Islet precursor cell (in vitro differentiated cells): ENCODE results near the gene TRIM41.
"Not testable (repeated sequence)": the region's sequence is repeated elsewhere in the genome, so short reads cannot be mapped to it uniquely, and the experiment has no call there.

Experiments used
- DNase-seq: peaks from one replicate; pipeline ENCODE4 v3.0.0-alpha.2; 2018

Gene TRIM41

DNA sequence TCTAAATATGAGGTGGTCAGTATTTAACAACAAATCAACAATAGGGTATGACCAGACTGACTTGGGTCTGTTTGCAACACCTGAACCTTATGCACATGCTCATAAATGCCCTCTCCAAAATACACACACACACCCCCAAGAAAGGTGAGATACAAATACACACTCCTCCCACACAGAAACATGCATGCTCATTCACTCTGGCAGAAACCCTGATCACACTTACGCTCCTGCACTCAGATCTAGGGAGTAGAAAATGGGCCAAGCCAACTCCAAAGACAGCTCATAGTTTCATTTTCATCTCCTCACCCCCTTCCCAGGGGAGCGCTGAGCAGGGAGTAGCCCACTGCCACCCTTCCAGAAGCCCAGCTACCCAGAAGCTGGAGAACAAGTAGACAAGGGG, 29.4 kb upstream of the TRIM41 start:
- no peak for DNase-seq

DNA sequence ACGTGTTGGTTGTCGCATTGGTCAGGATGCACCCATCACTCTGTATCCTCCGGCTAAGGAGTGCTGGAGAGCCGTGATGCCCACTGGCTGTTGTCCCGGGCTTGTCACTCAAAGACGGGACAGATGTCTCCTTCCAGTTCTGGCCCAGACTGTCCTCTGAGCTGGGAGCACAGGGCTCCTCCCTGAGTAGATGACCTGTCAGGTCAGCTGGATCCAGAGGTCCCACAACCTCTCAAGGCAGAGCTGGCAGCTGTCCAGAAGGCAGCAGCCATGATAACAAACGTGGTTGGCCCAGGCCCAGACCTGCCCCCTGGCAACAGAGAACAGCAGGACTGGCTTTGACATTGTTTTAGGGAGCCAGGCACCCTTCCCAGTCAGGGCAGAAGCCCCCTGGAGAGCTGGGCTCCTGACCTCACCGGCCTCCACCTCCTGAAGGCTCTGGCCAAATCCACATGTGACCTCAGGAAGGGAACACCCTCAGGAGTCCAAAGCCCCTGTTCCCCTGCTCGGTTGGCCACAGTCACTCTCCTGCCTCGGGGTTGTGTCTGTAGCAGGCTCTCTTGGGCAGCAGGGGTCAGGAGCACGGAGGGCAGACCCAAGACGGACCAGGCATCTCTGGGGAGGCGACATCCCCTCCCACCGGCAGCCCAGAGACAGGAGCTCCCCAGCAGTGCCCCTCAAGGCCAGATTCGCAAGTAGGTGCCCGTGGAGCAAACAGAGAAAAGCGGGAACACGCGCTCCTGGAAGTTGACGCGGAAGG, 28.4 kb upstream of the TRIM41 start:
- no peak for DNase-seq

DNA sequence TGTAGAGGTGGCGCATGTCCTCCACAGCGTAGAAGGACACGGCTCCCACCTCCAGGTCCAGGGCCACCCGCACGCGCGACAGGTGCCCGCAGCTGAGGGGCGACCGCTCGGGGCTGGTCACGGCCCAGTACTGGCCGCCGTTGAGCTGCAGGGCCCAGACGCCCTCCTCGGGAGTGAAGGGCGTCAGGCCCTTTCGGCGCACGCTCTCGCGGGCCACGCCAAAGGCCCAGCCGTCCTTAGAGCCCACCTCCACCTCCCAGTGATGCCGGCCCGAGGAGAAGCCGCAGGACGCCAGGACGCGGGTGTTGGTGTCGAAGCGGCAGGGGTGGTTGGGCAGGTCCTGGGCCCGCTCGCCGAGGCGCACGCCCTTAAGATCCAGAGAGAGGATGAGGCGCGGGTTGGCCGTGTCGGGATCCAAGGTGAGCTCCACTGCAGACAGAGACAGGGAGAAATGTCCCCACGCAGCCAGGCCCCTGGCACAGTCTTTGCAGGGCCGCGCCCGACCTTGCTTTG, 27.8 kb upstream of the TRIM41 start:
- DNase-seq, result no peak

DNA sequence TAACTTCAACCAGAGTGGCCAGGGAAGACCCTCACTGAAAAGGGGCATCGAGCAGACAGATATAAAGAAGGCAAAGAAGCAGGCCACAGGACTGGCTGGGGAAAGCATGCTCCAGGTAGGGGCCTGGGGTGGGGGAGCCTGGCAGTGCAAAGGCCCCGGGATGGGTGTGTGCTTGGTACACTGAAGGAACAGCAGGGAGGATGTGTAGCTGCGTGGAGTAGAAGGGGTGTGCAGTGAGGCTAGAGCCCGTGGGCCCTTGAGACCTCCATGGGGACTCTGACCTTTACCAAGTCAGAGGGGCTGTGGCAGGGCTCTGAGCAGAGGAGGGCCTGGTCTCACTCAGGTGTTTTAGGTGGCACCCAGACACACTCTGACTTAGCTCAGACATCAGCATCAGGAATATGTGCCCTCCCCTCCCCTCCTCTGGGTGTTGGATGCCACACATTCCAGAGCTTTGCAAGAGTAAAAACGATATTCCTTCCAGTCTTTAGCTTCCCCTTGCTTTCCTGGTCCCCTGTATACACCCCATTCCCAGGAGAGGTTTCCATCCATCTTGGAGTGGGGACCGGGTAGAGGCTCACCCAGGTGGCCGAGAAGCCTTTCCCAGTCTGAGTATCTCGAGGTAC, 25.6 kb upstream of the TRIM41 start:
- no peak for DNase-seq

DNA sequence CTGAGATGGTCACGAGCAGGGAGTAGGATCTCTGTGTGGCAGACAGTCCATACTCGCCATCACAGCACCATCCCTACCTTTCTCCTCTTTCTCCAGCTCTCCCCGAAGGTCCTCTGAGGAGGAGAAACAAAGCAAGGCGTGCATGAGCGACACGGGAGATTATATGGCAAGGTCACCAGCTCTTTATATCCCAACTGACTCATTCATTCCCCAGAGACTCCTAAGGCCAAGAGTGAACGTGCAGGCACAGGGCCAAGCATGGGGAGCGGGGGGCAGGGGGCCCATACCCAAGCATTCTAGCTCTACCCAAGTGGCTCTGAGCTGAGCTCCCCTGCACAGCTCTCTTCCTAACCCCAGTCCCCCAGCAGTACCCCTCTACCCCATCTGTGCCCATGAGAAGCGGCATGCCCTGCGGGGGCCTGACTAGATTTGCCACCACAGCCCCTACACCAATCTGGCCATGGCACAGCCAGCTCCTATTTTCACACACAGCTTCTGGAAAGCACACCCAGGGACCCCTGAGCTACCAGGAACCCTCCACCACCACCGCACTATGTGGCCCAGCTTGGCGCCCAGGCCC, 24.9 kb upstream of the TRIM41 start:
- DNase-seq, result no peak

DNA sequence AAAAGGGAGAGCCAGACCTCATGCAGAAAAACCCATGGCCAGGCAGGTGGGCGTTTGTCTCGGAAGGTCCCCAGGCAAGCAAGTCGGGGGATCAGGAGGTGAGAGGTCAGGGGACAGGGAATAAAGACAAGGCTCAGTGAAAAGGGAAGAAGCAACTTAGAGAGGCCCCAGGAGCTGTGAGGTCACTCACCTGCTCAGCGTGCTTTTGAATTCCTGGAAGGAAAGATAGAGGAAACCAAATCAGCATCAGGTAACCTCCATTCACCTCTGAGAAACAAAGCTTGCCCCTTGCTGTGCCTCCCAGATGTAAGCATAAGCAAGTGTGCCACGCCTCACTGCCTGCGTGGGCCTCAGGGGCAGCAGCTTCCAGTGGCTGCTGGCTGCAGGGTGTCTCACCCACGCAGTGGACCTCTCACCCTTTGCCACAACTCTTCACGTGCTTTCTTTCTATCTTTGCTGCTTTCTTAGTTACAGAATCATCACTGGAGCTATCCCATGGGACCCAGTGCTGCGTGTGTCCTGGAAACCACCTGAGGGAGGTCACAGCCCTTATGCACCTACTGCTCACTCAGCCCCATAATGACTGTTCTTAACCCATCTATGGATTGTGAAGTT, 24.1 kb upstream of the TRIM41 start:
- no peak for DNase-seq

DNA sequence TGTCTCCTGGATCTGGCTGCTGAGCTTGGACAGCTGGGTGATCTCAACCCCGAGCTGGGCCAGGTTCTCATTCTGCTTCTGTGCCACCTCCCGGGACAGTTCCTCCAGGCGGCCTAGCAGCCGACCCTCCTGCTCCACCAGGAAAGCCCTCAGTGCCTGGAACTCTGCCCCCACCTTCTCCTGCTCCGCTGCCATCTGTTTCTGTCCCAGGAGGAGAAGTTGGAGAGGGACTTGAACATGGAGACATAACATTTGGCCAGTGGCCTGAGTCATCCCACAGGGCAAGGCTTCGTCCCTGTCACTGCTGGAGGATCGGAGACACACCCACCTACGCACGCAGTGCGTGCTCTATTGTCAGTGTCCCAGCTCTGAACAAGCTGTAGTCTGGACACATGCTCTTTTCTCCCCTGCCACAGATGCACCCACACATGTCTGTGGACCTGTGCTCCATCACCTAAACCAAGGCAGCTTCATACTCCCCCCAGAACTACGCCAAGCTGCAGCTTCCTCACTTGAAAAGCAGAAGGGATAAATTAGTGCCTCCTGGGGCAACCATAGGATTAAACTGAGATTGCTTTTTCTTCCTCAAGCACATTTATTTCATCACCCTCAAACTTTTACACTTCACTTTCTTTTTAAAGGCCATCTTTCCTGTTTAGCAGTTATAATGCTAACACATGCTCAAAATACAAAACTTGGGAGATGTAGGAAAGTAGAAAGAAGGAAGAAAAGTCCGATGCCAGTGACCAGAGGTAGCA, 23.0 kb upstream of the TRIM41 start:
- DNase-seq, result no peak

DNA sequence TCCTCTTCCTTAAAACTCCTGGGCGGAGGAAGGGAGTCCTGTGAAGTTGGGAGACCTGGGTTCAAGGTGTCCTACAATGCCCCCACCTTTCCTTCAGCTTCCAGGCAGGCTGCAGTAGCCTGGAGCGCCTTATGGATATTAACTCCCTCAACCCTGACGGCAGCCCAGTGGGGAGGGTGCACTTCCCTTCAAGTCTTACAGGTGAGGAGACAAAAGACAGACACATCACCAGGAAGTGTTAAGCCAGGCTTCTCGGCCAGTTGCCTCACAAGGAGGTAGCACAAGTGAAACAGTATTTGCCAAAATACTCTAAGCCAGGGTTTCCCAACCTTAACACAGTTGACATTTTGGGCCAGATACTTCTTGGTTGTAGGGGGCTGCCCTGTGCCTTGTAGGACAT, 22.3 kb upstream of the TRIM41 start:
- peak; percentile 57 for DNase-seq

DNA sequence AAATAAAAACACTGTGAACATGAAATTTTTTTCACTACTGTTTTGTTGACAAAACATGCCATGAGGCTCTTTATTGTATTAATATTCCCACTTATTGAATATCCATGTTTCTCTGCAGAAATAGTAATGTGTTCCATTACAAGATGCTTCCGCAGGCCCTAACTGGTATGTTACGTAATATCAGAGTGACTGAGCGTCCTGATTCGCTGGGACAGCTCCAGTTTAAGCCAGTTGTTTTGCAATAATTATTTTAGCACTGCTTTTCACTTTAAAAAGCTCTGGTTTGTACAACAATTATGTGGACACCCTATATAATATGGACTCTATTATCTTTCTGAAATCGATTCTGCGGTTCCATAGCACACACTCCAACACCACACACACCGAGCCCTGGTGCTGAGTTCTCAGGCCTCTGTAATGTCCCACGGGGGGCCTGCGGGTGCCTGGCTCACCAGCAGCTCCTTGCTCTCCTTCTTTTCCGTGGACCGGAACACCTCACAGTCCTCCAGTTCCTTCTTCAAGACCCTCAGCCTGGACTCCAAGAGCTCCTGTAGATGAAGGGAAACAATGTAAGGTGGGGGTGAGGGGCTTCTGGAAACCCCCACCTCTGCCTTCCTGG, 19.9 kb upstream of the TRIM41 start:
- DNase-seq, result no peak

DNA sequence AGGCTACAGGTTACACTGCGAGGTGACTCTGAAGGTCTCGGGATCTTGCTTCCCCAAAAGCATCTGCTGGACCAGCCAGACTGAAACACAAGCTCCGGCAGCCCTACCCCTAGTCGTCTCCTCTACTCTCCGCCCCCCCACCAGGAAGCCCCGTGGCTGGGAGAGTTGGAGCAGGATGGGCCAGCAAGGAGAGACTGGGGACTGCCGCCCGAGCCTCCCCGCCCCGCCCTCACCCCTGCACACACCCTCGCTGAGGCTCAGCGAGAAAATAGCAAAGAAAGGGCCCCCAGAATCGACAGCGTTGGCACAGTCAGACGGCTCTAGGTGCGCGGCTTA, 19.3 kb upstream of the TRIM41 start:
- DNase-seq, result no peak

DNA sequence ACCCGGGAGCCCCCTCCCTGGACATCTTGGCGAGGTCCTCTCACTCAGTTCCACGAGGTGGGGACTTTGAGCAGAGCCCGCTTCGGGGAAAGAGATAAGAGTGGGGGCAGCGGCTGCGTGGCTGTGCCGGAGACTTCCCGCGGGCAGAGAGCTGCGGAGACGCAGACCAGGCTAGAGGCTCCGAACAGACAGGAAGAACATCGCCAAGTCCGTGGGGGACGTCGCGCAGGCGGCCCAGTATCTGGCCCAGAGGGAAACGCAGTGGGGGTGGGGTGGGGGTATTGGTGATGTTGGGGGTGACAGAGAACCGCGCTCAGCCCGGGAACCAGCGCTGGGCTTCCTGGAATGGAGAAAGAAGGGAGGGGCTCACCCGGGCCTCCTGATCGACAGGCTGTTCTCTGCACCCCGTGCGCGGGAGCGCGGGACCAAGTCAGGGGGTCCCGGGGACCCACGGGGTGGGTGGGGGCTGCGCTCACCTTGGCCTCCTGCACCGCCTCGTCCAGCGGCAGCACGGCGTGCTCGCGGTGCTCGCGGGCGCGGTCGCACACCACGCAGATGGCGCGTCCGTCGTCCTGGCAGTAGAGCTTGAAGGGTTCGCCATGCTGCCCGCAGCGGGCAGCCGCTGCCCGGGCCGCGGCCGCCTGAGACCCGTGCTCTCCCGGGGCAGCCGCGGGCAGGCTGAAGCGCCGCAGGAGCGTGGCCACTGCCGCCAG, 18.8 kb upstream of the TRIM41 start:
- DNase-seq, result peak; percentile 53

DNA sequence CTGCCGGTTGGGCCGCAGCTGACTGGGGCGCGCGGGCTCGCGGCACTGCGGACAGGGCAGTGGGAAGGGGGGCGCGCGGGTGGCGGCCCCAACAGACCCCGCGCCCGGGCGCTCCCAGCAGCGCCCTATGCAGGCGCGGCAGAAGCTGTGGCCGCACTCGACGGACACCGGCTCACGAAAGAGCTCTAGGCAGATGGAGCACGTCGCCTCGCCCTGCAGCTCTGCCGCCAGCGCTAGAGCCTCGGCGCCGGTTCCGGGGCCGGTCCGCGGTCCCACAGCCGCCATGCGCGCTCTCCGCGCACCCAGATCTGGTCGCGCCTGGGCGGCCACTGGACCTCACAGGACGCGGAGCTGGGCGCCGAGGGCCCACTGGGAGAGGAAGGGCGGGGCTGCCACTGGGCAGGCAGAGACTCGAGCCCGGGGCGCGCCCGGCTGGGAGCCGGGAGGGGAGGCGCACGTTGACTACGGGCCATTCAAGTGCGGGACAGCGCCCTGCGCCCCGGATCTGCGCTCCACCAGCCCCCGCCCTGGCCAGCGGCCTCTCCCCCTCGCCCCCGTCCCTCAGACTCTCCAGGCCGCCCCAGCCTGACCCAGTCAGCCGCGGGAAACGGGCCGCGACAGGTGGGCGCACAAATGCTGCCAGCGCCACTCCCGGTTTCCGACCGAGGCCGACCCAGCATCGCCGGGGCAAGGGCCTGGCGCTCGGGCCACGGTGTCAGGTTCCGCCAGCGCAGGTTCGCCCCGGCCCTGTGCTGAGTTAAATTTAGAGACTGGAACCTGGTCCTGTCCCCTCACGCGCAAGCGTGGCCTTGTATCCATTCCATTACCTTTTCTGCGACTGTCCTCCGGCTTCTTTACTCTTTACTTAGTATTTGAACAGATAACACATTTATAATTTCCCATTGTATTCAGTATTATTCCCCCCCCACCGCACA, 18.0 kb upstream of the TRIM41 start, which contains the start of gene TRIM7:
TRIM7 (minus strand) TSS at position 371 of the 935 bp plus-strand sequence; CDS start at position 285, 86 bp downstream.
- DNase-seq, result peak; percentile 68

DNA sequence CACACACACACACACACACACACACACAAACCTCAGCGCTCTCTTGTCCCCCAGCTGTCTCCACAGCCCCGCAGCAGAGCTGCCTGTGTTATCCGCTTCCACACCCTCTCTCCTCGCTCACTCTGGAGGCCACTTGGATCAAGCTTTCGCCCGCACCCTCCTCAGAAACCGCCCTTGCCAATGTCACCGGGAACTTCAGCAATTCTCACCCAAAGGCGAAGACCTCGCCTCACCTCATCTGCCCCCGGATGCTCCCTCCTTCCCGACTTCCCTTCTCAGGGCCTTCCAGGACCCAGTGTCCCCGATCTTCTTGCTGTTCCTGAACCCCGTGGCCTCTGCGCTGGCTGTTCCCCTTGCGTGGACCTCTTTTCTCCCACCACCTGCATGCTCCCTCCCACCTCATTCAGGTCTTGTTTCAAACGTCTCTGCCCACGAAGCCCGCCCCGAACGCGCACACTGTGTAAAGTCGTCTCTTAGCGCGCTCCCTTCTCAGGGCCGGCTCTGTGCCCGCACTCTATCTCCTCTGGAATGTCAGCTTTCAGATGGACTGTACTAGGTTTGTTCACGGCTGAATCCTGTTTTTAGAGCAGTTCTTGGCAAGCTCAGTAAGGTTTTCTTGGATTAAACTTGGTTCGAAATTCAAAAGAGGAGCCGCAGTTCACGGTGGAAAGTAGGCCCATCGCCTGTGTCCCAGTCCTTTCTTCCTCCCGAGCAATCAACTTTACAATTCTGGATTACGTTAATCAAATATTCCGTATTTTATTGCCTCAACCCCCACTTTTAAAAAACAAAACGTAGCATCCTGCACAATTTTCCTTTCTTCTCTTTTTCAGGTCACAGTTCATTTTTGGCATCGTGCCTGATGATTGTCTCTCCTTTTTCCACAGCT, 17.1 kb upstream of the TRIM41 start:
- DNase-seq, result peak; percentile 61

DNA sequence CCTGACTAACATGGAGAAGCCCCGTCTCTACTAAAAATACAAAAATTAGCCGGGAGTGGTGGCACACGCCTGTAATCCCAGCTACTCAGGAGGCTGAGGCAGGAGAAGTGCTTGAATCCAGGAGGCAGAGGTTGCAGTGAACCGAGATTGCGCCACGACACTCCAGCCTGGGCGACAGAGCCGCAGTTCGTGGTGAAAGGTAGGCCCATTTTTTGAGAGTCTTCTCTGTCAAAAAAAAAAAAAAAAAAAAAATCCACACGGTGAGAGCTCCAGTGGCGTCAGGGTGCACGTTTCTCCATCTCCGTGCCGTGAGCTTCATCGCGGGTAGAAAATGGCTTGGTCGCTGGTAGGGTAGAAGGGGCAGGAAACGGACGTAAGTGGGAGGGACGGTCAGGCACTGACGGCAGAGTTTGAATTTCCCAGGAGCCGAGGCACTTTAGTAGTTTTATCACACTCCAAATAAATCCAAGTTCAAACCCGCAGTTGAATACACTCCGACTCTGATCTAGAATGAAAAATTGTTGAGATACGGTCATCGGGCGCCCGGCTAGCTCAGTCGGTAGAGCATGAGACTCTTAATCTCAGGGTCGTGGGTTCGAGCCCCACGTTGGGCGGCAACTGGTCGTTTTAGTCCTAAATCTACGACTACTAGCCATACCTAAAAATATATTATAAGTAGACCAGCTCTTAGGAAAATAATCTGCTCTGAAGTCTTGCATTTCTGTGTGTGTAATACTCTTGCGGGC, 15.7 kb upstream of the TRIM41 start:
- peak; percentile 85 for DNase-seq

DNA sequence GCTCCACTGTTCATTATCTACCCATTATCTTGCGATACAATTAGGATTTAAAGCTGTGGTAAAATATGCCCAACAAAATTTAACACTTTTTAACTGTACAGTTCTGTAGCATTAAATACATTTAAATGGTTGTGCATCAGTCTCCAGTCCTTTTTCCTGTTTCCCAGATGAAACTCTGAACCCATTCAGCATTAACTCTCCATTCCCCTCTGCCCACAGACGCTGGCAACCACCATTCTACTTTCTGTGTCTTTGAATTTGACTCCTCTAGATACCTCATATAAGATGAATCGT, 15.2 kb upstream of the TRIM41 start:
- DNase-seq, result no peak

DNA sequence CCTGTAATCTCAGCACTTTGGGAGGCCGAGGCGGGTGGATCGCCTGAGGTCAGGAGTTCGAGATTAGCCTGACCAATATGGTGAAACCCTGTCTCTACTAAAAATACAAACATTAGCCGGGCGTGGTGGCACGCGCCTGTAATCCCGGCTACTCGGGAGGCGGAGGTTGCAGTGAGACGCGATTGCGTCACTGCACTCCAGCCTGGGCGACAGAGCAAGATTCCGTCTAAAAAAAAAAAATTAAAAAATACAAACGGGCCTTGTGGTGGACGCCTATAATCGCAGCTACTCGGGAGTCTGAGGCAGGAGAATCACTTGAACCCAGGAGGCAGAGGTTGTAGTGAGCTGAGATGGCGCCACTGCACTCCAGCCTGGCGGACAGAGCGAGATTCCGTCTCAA, 14.1 kb upstream of the TRIM41 start:
- DNase-seq, result not testable (repeated sequence)

DNA sequence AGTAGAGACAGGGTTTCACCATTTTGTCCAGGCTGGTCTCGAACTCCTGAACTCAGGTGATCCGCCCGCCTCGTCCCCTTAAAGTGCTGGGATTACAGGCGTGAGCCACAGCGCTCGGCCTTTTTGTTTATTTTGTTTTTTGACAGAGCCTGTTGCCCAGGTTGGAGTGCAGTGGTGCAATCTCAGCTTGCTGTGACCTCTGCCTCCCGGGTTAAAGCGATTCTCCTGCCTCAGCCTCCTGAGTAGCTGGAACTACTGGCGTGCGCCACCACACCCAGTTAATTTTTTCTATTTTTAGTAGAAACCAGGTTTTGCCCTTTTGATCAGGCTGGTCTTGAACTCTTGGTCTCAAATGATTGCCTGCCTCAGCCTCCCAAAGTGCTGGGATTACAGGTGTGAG, 12.9 kb upstream of the TRIM41 start:
- DNase-seq, result not testable (repeated sequence)

DNA sequence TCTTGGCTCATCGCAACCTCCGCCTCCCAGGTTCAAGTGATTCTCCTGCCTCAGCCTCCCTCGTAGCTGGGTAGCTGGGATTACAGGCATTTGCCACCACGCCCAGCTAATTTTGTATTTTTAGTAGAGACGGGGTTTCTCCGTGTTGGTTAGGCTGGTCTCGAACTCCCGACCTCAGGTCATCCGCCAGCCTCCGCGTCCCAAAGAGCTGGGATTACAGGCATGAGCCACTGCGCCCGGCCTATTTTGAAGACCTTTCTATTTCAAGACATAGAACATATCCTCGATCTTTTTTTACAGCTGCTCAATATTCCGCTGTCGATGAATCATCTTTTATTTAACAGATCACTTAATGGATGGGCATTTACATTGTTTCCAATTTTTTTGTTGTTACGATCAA, 12.4 kb upstream of the TRIM41 start:
- DNase-seq, result not testable (repeated sequence)

DNA sequence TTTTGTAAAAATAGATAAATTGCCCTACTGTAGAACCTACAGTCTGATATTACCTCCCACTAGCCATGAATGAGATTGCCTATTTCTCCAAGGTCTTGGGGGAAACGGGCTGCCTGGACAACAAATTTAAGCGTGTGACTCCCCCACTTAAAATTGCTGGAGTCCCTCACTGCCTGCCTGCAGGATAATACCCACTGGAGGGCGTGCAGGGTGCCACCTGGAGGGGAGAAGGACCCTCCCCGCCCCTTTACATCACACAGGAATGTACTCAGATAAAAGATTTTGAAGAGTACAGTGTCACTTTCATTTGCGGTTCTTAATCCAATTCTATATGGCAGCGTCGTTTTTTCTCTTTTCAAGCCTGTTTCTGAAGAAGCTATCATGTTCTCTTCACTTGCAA, 11.9 kb upstream of the TRIM41 start:
- DNase-seq, result peak; percentile 53
